ENCODE results near the gene SMURF1. TPM values are rescaled to one million over a fixed set of nuclear protein-coding genes. Genes with fewer than 3 reads are reported as not detected.

SMURF1 gene
- total RNA-seq, 4 donors from 2014 or later: 25.3 to 47.5 (median 36.5) TPM

- Histone ChIP-seq H3K4me1 (peaks cover 0 to 13% (median 3%) of the 10 kb centered on the region in 4 donors), H3K9me3 (no peaks in the 10 kb centered on the region), H3K27me3 (no peaks in the 10 kb centered on the region), H3K36me3 (no peaks in the 10 kb centered on the region), H3K4me3 (no peak overlapping the region), H3K27ac (no peak overlapping the region)
- DNase-seq: no peak
- in situ Hi-C loops (cut with MboI; ENCODE audit: low pct_ligation_motif_present in 1 of 4, low pct_unique_long_range_greater_than_20kb in 1 of 4, low sequenced_read_pairs in 3 of 4) (no loop called here), intact Hi-C loops (cut with DNase I; ENCODE audit: low total_unique reads) (no loop called here)
- no peak for TF ChIP-seq CTCF (IDR thresholded peaks at IDR 0.05)
- TF ChIP-seq EP300 (IDR thresholded peaks at IDR 0.05; ENCODE audit: low read depth): no peak
- no peak for TF ChIP-seq POLR2AphosphoS5 (IDR thresholded peaks at IDR 0.05)
- TF ChIP-seq POLR2A (IDR thresholded peaks at IDR 0.05): no peak
- WGBS, 2 donors (ENCODE audit: low coverage in 1 of 2): 73 to 87% methylated on average over 5 to 7 of the region's 7 CpGs
These were observed 53.8 kb downstream of the SMURF1 start for GRCh38 chr7:99089914-99090629.

GRCh38 chr7:99086944-99087343 is 57.0 kb downstream of the SMURF1 start:
- Histone ChIP-seq H3K36me3 (no peaks in the 10 kb centered on the region), H3K9me3 (no peaks in the 10 kb centered on the region), H3K4me1 (peaks cover 0 to 8% (median 5%) of the 10 kb centered on the region in 4 donors), H3K27ac (no peak overlapping the region), H3K4me3 (no peak overlapping the region), H3K27me3 (no peaks in the 10 kb centered on the region)
- no peak for TF ChIP-seq POLR2A (IDR thresholded peaks at IDR 0.05)
- TF ChIP-seq CTCF (IDR thresholded peaks at IDR 0.05): no peak
- no peak for TF ChIP-seq POLR2AphosphoS5 (IDR thresholded peaks at IDR 0.05)
- no peak for TF ChIP-seq EP300 (IDR thresholded peaks at IDR 0.05; ENCODE audit: low read depth)
- in situ Hi-C loops (cut with MboI; ENCODE audit: low pct_ligation_motif_present in 1 of 4, low pct_unique_long_range_greater_than_20kb in 1 of 4, low sequenced_read_pairs in 3 of 4): no loop called here
- no peak for DNase-seq
- WGBS, 2 donors (ENCODE audit: low coverage in 1 of 2): 92 to 100% methylated on average over 1 to 2 of the region's 2 CpGs
- intact Hi-C loops (cut with DNase I; ENCODE audit: low total_unique reads): no loop called here

GRCh38 chr7:99086532-99086931 is 57.4 kb downstream of the SMURF1 start:
- in situ Hi-C loops (cut with MboI; ENCODE audit: low pct_ligation_motif_present in 1 of 4, low pct_unique_long_range_greater_than_20kb in 1 of 4, low sequenced_read_pairs in 3 of 4) (no loop called here), intact Hi-C loops (cut with DNase I; ENCODE audit: low total_unique reads) (no loop called here)
- TF ChIP-seq POLR2A (IDR thresholded peaks at IDR 0.05): no peak
- TF ChIP-seq POLR2AphosphoS5 (IDR thresholded peaks at IDR 0.05): no peak
- TF ChIP-seq EP300 (IDR thresholded peaks at IDR 0.05; ENCODE audit: low read depth): no peak
- no peak for TF ChIP-seq CTCF (IDR thresholded peaks at IDR 0.05)
- no peak for DNase-seq
- Histone ChIP-seq H3K4me3 (no peak overlapping the region), H3K27me3 (no peaks in the 10 kb centered on the region), H3K27ac (no peak overlapping the region), H3K9me3 (no peaks in the 10 kb centered on the region), H3K4me1 (peaks cover 0 to 8% (median 5%) of the 10 kb centered on the region in 4 donors), H3K36me3 (no peaks in the 10 kb centered on the region)
- 89 to 93% methylated on average over 4 to 5 of the region's 5 CpGs for WGBS, 2 donors (ENCODE audit: low coverage in 1 of 2)

- Histone ChIP-seq H3K4me1 (peaks cover 11 to 16% (median 13%) of the 10 kb centered on the region in 4 donors), H3K27me3 (no peaks in the 10 kb centered on the region), H3K4me3 (no peak overlapping the region), H3K36me3 (no peaks in the 10 kb centered on the region), H3K27ac (peak overlapping the region in 2 of 4 donors; percentile 5 to 38), H3K9me3 (no peaks in the 10 kb centered on the region)
- DNase-seq: no peak
- 67 to 91% methylated on average over 1 to 3 of the region's 3 CpGs for WGBS, 2 donors (ENCODE audit: low coverage in 1 of 2)
- TF ChIP-seq POLR2AphosphoS5 (IDR thresholded peaks at IDR 0.05) (no peak), CTCF (IDR thresholded peaks at IDR 0.05) (no peak), POLR2A (IDR thresholded peaks at IDR 0.05) (no peak), EP300 (IDR thresholded peaks at IDR 0.05; ENCODE audit: low read depth) (no peak)
- in situ Hi-C loops (cut with MboI; ENCODE audit: low pct_ligation_motif_present in 1 of 4, low pct_unique_long_range_greater_than_20kb in 1 of 4, low sequenced_read_pairs in 3 of 4) (no loop called here), intact Hi-C loops (cut with DNase I; ENCODE audit: low total_unique reads) (no loop called here)
These were observed 60.2 kb downstream of the SMURF1 start for GRCh38 chr7:99083733-99084132.
